Measurements from ENCODE around the gene DGCR2. TPM values are rescaled to one million over a fixed set of nuclear protein-coding genes. Genes with fewer than 3 reads are reported as not detected.

Gene DGCR2
- total RNA-seq, 1 experiment from 2014 or later = 41.1 TPM

GRCh38 chr22:19130959-19131684 is 8.9 kb upstream of the DGCR2 start, which contains the start of gene TSSK2:
TSSK2 (plus strand) TSS chr22:19131308; CDS start chr22:19131400, 92 bp downstream.
- Histone ChIP-seq H3K27me3 (replicated peaks; ENCODE audit: insufficient read depth, low read depth, low read length, poor library complexity) (no peaks in the 10 kb centered on the region), H3K4me3 (ENCODE audit: low read depth, low read length, poor library complexity, severe bottlenecking) (no peak within 1 kb of the TSS), H3K27ac (ENCODE audit: low read depth, low read length, poor library complexity, severe bottlenecking) (no peak within 1 kb of the TSS), H3K9me3 (ENCODE audit: low read depth, low read length, poor library complexity, severe bottlenecking) (no peaks in the 10 kb centered on the region), H3K36me3 (ENCODE audit: insufficient read depth, low read length, poor library complexity, severe bottlenecking) (peaks cover 3% of the 10 kb centered on the region), H3K4me1 (ENCODE audit: insufficient read depth, low read length, poor library complexity, severe bottlenecking) (no peaks in the 10 kb centered on the region)
- TF ChIP-seq EZH2 (IDR thresholded peaks at IDR 0.05; ENCODE audit: borderline replicate concordance, low read depth, low read length, poor library complexity, severe bottlenecking) (no peak), CTCF (conservative IDR thresholded peaks at IDR 0.05; ENCODE audit: low read depth, low read length) (no peak)
- no peak for DNase-seq (ENCODE audit: low spot score)
- intact Hi-C loops (cut with micrococcal nuclease; ENCODE audit: unreplicated experiment) = no loop called here
- no TSS peak for BruUV-seq (replicated peaks)
- POLR2A ChIA-PET (ENCODE audit: low non-redundant PET) = no interaction called here
- CTCF ChIA-PET = no interaction called here

- Histone ChIP-seq H3K36me3 (ENCODE audit: insufficient read depth, low read length, poor library complexity, severe bottlenecking) (peaks cover 3% of the 10 kb centered on the region), H3K4me1 (ENCODE audit: insufficient read depth, low read length, poor library complexity, severe bottlenecking) (no peaks in the 10 kb centered on the region), H3K27ac (ENCODE audit: low read depth, low read length, poor library complexity, severe bottlenecking) (no peak overlapping the region), H3K27me3 (replicated peaks; ENCODE audit: insufficient read depth, low read depth, low read length, poor library complexity) (no peaks in the 10 kb centered on the region), H3K9me3 (ENCODE audit: low read depth, low read length, poor library complexity, severe bottlenecking) (no peaks in the 10 kb centered on the region), H3K4me3 (ENCODE audit: low read depth, low read length, poor library complexity, severe bottlenecking) (no peak overlapping the region)
- no peak for DNase-seq (ENCODE audit: low spot score)
- ChIA-PET POLR2A (ENCODE audit: low non-redundant PET) (no interaction called here), CTCF (no interaction called here)
- intact Hi-C loops (cut with micrococcal nuclease; ENCODE audit: unreplicated experiment) = no loop called here
- TF ChIP-seq CTCF (conservative IDR thresholded peaks at IDR 0.05; ENCODE audit: low read depth, low read length) = no peak
- no peak for TF ChIP-seq EZH2 (IDR thresholded peaks at IDR 0.05; ENCODE audit: borderline replicate concordance, low read depth, low read length, poor library complexity, severe bottlenecking)
- no TSS peak for BruUV-seq (replicated peaks)
Observed at GRCh38 chr22:19129871-19130270, 7.7 kb upstream of the DGCR2 start.

GRCh38 chr22:19128946-19129727 is 6.9 kb upstream of the DGCR2 start:
- Histone ChIP-seq H3K27ac (ENCODE audit: low read depth, low read length, poor library complexity, severe bottlenecking) (no peak overlapping the region), H3K4me1 (ENCODE audit: insufficient read depth, low read length, poor library complexity, severe bottlenecking) (no peaks in the 10 kb centered on the region), H3K9me3 (ENCODE audit: low read depth, low read length, poor library complexity, severe bottlenecking) (no peaks in the 10 kb centered on the region), H3K27me3 (replicated peaks; ENCODE audit: insufficient read depth, low read depth, low read length, poor library complexity) (no peaks in the 10 kb centered on the region), H3K4me3 (ENCODE audit: low read depth, low read length, poor library complexity, severe bottlenecking) (no peak overlapping the region), H3K36me3 (ENCODE audit: insufficient read depth, low read length, poor library complexity, severe bottlenecking) (peaks cover 3% of the 10 kb centered on the region)
- CTCF ChIA-PET = no interaction called here
- no TSS peak for BruUV-seq (replicated peaks)
- no peak for DNase-seq (ENCODE audit: low spot score)
- intact Hi-C loops (cut with micrococcal nuclease; ENCODE audit: unreplicated experiment) = no loop called here
- TF ChIP-seq CTCF (conservative IDR thresholded peaks at IDR 0.05; ENCODE audit: low read depth, low read length) = no peak
- POLR2A ChIA-PET (ENCODE audit: low non-redundant PET) = no interaction called here
